ENCODE results near the gene KLHL29.
A peak's percentile ranks its signal among the peaks of the same experiment; 100 is the strongest.

Gene KLHL29

DNA sequence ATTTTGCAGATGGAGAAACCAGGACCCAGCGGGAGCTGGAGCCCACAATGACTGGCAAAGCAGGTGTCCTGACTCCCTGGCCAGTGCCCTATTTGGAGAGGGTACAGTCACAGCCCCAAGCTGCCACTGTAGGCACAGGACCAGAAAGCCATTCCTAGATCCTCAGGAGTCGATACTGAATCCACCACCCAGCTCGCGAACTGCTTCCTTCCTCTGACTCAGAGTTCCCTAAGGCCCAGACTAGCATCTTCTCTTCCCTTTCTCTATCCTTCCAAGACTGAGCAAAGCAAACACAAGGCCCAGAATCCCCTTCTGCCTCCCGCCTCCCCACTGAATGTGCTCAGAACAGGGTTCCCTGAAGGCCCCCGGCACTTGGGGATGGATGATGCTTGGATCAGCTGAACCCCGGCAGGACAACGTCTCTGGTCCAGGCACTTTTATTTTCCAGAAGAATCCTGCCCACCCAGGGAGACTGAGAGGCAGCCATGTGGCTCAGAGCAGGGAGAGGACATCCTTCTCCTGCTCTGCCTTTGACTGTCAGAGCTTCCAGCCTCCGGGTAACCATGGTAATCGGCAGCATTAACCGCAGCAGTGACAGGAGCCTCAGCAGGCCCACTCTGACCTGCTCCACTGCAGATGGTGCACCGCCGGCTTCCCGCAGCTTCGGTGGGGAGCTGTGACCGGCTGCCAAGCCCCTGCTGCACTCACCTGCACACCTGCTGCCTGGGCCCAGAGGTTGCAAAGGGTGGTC, 34.8 kb upstream of the KLHL29 start:
- no peak for TF ChIP-seq ZFX (IDR thresholded peaks at IDR 0.05)
- TF ChIP-seq, protein P1, sequence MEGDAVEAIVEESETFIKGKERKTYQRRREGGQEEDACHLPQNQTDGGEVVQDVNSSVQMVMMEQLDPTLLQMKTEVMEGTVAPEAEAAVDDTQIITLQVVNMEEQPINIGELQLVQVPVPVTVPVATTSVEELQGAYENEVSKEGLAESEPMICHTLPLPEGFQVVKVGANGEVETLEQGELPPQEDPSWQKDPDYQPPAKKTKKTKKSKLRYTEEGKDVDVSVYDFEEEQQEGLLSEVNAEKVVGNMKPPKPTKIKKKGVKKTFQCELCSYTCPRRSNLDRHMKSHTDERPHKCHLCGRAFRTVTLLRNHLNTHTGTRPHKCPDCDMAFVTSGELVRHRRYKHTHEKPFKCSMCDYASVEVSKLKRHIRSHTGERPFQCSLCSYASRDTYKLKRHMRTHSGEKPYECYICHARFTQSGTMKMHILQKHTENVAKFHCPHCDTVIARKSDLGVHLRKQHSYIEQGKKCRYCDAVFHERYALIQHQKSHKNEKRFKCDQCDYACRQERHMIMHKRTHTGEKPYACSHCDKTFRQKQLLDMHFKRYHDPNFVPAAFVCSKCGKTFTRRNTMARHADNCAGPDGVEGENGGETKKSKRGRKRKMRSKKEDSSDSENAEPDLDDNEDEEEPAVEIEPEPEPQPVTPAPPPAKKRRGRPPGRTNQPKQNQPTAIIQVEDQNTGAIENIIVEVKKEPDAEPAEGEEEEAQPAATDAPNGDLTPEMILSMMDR (conservative IDR thresholded peaks at IDR 0.05): no peak
- no peak overlapping the region for H3K27ac ChIP-seq

DNA sequence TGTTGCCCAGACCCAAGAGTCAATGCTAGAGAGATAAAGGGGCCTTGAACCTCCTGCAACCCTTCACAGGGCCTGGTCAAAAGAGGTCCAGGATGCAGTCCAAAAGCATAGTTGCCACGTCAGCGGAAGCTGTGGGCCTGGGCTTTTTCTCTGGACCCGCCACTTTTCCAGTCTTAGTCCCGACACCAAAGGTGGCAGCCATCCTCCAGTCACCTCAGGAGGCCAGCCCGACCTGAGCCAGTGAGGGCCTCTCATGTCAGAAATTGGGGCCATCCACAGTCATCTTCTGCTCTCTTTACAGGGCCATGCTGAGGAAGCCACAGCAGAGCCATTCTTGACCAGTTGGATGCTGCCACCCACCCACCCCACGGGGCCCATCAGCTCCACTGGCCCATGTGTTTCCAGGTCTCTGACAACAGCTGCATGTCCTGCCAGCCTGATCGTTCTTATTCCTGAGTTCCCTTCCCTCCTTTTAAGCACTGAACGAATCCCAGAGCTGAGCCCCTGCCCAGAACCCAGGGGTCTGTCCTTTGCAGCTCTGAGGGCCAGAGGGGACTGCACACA, 34.1 kb upstream of the KLHL29 start:
- H3K27ac ChIP-seq: no peak overlapping the region
- TF ChIP-seq, protein P1 (conservative IDR thresholded peaks at IDR 0.05): no peak
- TF ChIP-seq ZFX (IDR thresholded peaks at IDR 0.05): no peak

DNA sequence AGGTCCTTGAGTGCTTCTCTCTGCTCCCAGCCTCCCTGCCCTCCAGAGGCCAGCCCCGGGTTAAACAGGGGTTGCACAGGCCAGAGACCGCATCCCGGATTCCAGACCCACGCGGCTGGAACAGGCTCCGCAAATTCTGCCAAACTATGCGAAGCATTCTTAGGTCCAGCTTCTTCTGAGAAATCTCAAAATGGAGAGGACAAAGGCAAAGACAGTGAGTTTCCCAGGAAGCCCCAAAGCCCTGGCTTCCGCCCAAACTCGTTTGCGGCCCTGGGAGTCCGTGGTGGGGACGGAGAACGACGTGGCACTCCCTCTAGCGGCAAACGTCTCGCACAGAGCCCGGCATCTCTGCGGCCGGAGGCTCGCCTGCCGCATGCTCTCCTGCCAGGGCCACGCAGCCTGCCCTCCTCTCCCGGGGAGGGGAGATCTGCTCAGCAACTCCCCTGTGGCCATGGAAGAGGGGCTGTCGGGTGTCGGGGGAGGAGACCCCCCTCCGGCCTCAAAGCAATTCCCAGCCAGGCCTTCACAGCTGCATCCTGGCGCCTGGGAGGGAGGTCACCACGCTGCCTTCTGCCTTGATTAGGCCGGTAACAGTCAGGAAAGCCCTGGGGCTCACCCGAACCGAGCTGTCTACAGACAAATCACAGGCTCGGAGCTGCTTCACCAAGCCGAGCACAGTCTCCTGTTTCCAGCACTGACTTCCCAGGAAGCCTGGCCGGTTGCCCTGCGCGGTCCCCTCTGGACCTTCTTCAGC, 33.4 kb upstream of the KLHL29 start:
- TF ChIP-seq, protein P1 (conservative IDR thresholded peaks at IDR 0.05): peak; percentile 89
- TF ChIP-seq ZFX (IDR thresholded peaks at IDR 0.05): no peak
- no peak overlapping the region for H3K27ac ChIP-seq

DNA sequence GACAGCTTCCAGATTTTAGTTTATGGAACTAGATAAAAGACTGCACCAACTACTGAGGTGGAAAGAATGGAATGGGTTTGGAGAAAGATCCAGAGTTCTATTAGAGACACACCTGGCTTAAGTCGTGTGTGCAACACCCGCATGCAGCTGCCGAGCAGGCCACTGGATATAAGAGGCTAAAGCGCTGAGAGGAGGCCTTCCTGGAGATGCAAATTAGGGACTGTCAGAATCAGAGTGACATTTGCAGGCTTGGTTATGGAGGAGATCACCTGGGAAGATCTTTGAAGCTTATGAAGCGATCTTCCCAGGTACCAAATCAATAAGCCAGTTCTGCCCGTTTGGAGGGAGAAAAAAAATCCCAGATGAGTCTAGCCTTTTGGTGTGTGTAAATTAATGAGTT, 30.4 kb upstream of the KLHL29 start:
- TF ChIP-seq ZFX (IDR thresholded peaks at IDR 0.05): no peak
- TF ChIP-seq, protein P1 (conservative IDR thresholded peaks at IDR 0.05): no peak
- no peak overlapping the region for H3K27ac ChIP-seq

DNA sequence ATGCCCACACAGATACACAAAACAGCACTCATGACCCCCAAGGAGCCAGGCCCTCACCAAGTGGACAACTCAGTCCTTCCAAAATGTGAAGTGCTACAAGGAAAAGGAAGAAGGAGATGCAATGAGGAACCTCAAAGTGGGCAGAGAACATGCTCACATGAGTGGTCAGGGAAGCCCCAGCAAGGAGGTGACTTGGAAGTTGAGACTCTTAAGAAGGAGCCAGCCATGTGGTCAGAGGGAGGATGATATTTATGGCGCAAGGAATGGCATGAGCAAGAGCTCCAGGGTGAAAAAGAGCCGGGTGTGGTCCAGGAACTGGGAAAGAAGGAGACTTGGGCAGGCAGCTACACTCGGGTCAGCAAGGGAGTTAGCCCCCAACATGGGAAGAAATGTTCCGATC, 30.0 kb upstream of the KLHL29 start:
- TF ChIP-seq, protein P1 (conservative IDR thresholded peaks at IDR 0.05): no peak
- no peak for TF ChIP-seq ZFX (IDR thresholded peaks at IDR 0.05)

DNA sequence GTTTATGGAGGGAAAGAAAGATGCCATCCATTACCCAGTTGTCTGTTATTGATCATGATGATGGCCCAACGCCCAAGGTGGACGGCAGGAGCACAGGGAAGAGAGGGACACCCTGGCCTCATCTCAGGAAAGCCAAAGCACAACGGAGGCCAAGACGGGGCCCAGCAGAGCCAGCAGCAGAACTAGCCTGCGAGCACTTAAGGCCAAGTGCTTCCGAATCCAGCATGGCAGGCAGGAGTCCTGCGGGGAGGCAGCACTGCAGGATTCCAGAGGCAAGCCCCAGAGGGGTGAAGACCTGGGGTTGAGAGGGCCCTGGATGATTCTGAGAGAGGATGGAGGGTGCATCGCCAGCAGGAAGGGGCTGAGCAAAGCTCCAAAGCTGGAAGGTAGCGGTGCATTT, 28.3 kb upstream of the KLHL29 start:
- no peak overlapping the region for H3K27ac ChIP-seq
- TF ChIP-seq, protein P1 (conservative IDR thresholded peaks at IDR 0.05): no peak
- no peak for TF ChIP-seq ZFX (IDR thresholded peaks at IDR 0.05)

More for the DNA sequence above, 30.0 kb upstream of the KLHL29 start:
- H3K27ac ChIP-seq: no peak overlapping the region
